H1 (cell line): ENCODE measurements around the gene IQGAP1. TPM values are rescaled to one million over a fixed set of nuclear protein-coding genes. Genes with fewer than 3 reads are reported as not detected.

Source experiments
- CTCF ChIA-PET: fragments of 300-600 bp; sonication (Branson Sonifier 250); formaldehyde crosslinking; loops from one replicate; lab custom pipeline; 2021; ENCODE audit not compliant: partially characterized antibody; lab: Charles Lee
- POLR2A ChIA-PET: fragments of 300-600 bp; sonication (Branson Sonifier 250); formaldehyde crosslinking; loops from one replicate; lab custom pipeline; 2021; ENCODE audit warnings: inconsistent platforms; ENCODE audit not compliant: partially characterized antibody; lab: Charles Lee
- DNase-seq, 2 experiments: peaks; one replicate each; pipeline versions ENCODE4 v3.0.0 to v3.0.0-alpha.2; 2010 to 2022; ENCODE audit warnings: low spot score in 2 of 2, low read depth in 1 of 2, mixed read lengths in 1 of 2
- FAIRE-seq: peaks from 2 replicates; lab custom pipeline; 2011; peaks lifted over from hg19 to GRCh38; lab: Jason Lieb, UNC
- H2AFZ ChIP-seq: 2 replicates; pipeline ENCODE4 v1.8.1; 2012; ENCODE audit warnings: low read length, inconsistent platforms
- H2AK5ac ChIP-seq: 2 replicates; pipeline ENCODE4 v1.6.1; 2013; ENCODE audit warnings: low read depth, low read length
- H2BK120ac ChIP-seq: replicated peaks from 2 replicates; pipeline ENCODE3; 2013; ENCODE audit warnings: low read depth, low read length, inconsistent platforms
- H2BK12ac ChIP-seq: 2 replicates; pipeline ENCODE4 v1.6.1; 2013; ENCODE audit warnings: low read depth, low read length
- H2BK15ac ChIP-seq: 2 replicates; pipeline ENCODE4 v1.6.1; 2013; ENCODE audit warnings: low read length
- H2BK20ac ChIP-seq: 2 replicates; pipeline ENCODE4 v1.6.1; 2013; ENCODE audit warnings: low read length
- H2BK5ac ChIP-seq: 2 replicates; pipeline ENCODE4 v1.6.1; 2013; ENCODE audit warnings: low read depth, low read length
- H3K14ac ChIP-seq: 2 replicates; pipeline ENCODE4 v1.6.1; 2013; ENCODE audit warnings: inconsistent platforms; ENCODE audit not compliant: insufficient read length
- H3K18ac ChIP-seq: 2 replicates; pipeline ENCODE4 v1.6.1; 2013; ENCODE audit warnings: low read length; ENCODE audit errors: extremely low read depth
- H3K23ac ChIP-seq: 2 replicates; pipeline ENCODE4 v1.6.1; 2013; ENCODE audit warnings: inconsistent platforms; ENCODE audit not compliant: insufficient read length
- H3K23me2 ChIP-seq: 2 replicates; pipeline ENCODE4 v1.6.1; 2013; ENCODE audit warnings: low read depth, low read length
- H3K27ac ChIP-seq: 2 replicates; pipeline ENCODE4 v1.6.1; 2011; ENCODE audit warnings: low read depth, low read length, inconsistent platforms
- H3K27me3 ChIP-seq, 4 experiments: replicated peaks in 1 of 4; 1 replicate in 1 of 4; 2 replicates in 3 of 4; pipeline versions ENCODE4 v1.6.1 to v1.8.1; 2011 to 2013; ENCODE audit warnings: low read length in 3 of 4, mild to moderate bottlenecking in 3 of 4, inconsistent platforms in 2 of 4, mixed read lengths in 2 of 4, moderate library complexity in 1 of 4; ENCODE audit not compliant: control insufficient read depth in 3 of 4, insufficient read depth in 3 of 4; ENCODE audit errors: extremely low read depth in 1 of 4
- H3K36me3 ChIP-seq, 4 experiments: 2 replicates each; pipeline versions ENCODE4 v1.6.1 to v1.8.1; 2011 to 2013; ENCODE audit warnings: mild to moderate bottlenecking in 4 of 4, low read length in 3 of 4, moderate library complexity in 2 of 4, control low read depth in 1 of 4, inconsistent platforms in 1 of 4; ENCODE audit not compliant: insufficient read depth in 4 of 4, control insufficient read depth in 2 of 4
- H3K4ac ChIP-seq: replicated peaks from 2 replicates; pipeline ENCODE3; 2013; ENCODE audit warnings: low read length, low read depth, mixed read lengths, inconsistent platforms; ENCODE audit not compliant: insufficient read length
- H3K4me1 ChIP-seq, 4 experiments: replicated peaks in 1 of 4; 1 replicate in 1 of 4; 2 replicates in 3 of 4; pipeline versions ENCODE4 v1.6.1 to v1.8.1; 2011 to 2013; ENCODE audit warnings: low read length in 3 of 4, inconsistent platforms in 2 of 4, mixed read lengths in 1 of 4; ENCODE audit not compliant: insufficient read depth in 4 of 4, control insufficient read depth in 3 of 4
- H3K4me2 ChIP-seq, 2 experiments: 2 replicates each; pipeline versions ENCODE4 v1.6.1 to v1.8.1; 2011 to 2013; ENCODE audit warnings: low read depth in 2 of 2, low read length in 2 of 2, control low read depth in 1 of 2, inconsistent platforms in 1 of 2, mild to moderate bottlenecking in 1 of 2; ENCODE audit not compliant: insufficient read depth in 1 of 2
- H3K4me3 ChIP-seq, 4 experiments: fragments of 200-600, 300-600 bp in 1 of 4; sonication (generic), shearing (Covaris generic), sonication (Bioruptor Twin) in 1 of 4; 2 replicates each; pipeline versions ENCODE4 v1.5.1 to v1.8.1; 2011 to 2016; ENCODE audit warnings: low read length in 4 of 4, low read depth in 3 of 4, control low read depth in 2 of 4, inconsistent platforms in 2 of 4, mild to moderate bottlenecking in 2 of 4, mixed read lengths in 1 of 4, moderate library complexity in 1 of 4; ENCODE audit not compliant: insufficient read depth in 2 of 4; ENCODE audit errors: extremely low read depth in 1 of 4
- H3K56ac ChIP-seq: replicated peaks from 2 replicates; pipeline ENCODE3; 2013; ENCODE audit warnings: low read depth, mild to moderate bottlenecking, mixed read lengths, low read length, inconsistent platforms; ENCODE audit not compliant: insufficient read length
- H3K79me1 ChIP-seq: 2 replicates; pipeline ENCODE4 v1.6.1; 2013; ENCODE audit warnings: low read depth, low read length, control low read depth
- H3K79me2 ChIP-seq, 2 experiments: 2 replicates each; pipeline versions ENCODE4 v1.6.1 to v1.8.1; 2012 to 2013; ENCODE audit warnings: low read length in 2 of 2, mild to moderate bottlenecking in 2 of 2, inconsistent platforms in 1 of 2; ENCODE audit not compliant: insufficient read depth in 2 of 2, control insufficient read depth in 1 of 2
- H3K9ac ChIP-seq, 4 experiments: replicated peaks in 1 of 4; 1 replicate in 1 of 4; 2 replicates in 3 of 4; pipeline versions ENCODE4 v1.6.1 to v1.8.1; 2011 to 2013; ENCODE audit warnings: low read depth in 3 of 4, low read length in 3 of 4, control low read depth in 2 of 4, mild to moderate bottlenecking in 2 of 4, moderate library complexity in 2 of 4, inconsistent platforms in 1 of 4; ENCODE audit errors: extremely low read depth in 1 of 4
- H3K9me3 ChIP-seq, 2 experiments: 2 replicates each; pipeline versions ENCODE4 v1.6.1 to v1.8.1; 2012 to 2013; ENCODE audit warnings: mild to moderate bottlenecking in 2 of 2, moderate library complexity in 2 of 2, control low read depth in 1 of 2, inconsistent platforms in 1 of 2, low read depth in 1 of 2, low read length in 1 of 2, mixed read lengths in 1 of 2; ENCODE audit not compliant: insufficient read depth in 2 of 2
- H4K20me1 ChIP-seq, 2 experiments: replicated peaks in 1 of 2; 2 replicates each; pipeline versions ENCODE3 to v1.8.1; 2011 to 2013; ENCODE audit warnings: inconsistent platforms in 2 of 2, low read length in 2 of 2, mild to moderate bottlenecking in 1 of 2; ENCODE audit not compliant: insufficient read depth in 2 of 2, control insufficient read depth in 1 of 2
- H4K5ac ChIP-seq: 2 replicates; pipeline ENCODE4 v1.6.1; 2013; ENCODE audit warnings: low read length, low read depth, mixed read lengths, inconsistent platforms; ENCODE audit not compliant: insufficient read length
- H4K8ac ChIP-seq: 2 replicates; pipeline ENCODE4 v1.8.0; 2013; ENCODE audit warnings: mild to moderate bottlenecking, moderate library complexity, low read length, inconsistent platforms; ENCODE audit not compliant: insufficient read depth; ENCODE audit errors: extremely low read depth
- H4K91ac ChIP-seq: replicated peaks from 2 replicates; pipeline ENCODE3; 2013; ENCODE audit warnings: low read length, mixed read lengths, inconsistent platforms; ENCODE audit not compliant: insufficient read length
- ASH2L ChIP-seq: fragments of 200-600, 300-600 bp; sonication (generic); IDR thresholded peaks from one replicate; pipeline ENCODE4 v1.7.1; 2017; ENCODE audit warnings: low read length
- CBX5 ChIP-seq: fragments of 300-800, 300-1000 bp; sonication (generic); IDR thresholded peaks from 2 replicates; pipeline ENCODE4 v1.7.1; 2016; ENCODE audit warnings: antibody characterized with exemption, low read length, low read depth
- CREB1 ChIP-seq: IDR thresholded peaks from 2 replicates; pipeline ENCODE4 v1.6.1; 2012; ENCODE audit warnings: inconsistent platforms
- CTBP2 ChIP-seq: IDR thresholded peaks from 2 replicates; pipeline ENCODE4 v1.7.0; 2011; ENCODE audit warnings: borderline replicate concordance, mild to moderate bottlenecking, moderate library complexity, mixed read lengths, low read length; ENCODE audit not compliant: insufficient read depth, insufficient read length
- EP300 ChIP-seq, 2 experiments: IDR thresholded peaks; 1 replicate in 1 of 2; 2 replicates in 1 of 2; pipeline ENCODE4 v1.6.1; 2011 to 2012; ENCODE audit warnings: low read depth in 2 of 2, low read length in 2 of 2, mild to moderate bottlenecking in 2 of 2, borderline replicate concordance in 1 of 2, inconsistent platforms in 1 of 2, moderate library complexity in 1 of 2
- NANOG ChIP-seq: IDR thresholded peaks from 2 replicates; pipeline ENCODE4 v1.6.1; 2011; ENCODE audit warnings: low read length, low read depth, mild to moderate bottlenecking, inconsistent platforms; ENCODE audit not compliant: insufficient read depth, poor library complexity, severe bottlenecking
- NRF1 ChIP-seq: IDR thresholded peaks from 2 replicates; pipeline ENCODE4 v1.6.1; 2011; ENCODE audit warnings: mild to moderate bottlenecking, low read depth, low read length, improper control_type of control experiment
- PHF8 ChIP-seq: fragments of 200-600 bp; sonication (generic); conservative IDR thresholded peaks from 2 replicates; pipeline ENCODE4 v1.7.1; 2012; ENCODE audit warnings: low read depth, mild to moderate bottlenecking, inconsistent platforms, low read length, moderate library complexity
- RAD21 ChIP-seq, 2 experiments: IDR thresholded peaks in 1 of 2; conservative IDR thresholded peaks in 1 of 2; 2 replicates each; pipeline ENCODE4 v1.6.1; 2011; ENCODE audit warnings: low read depth in 2 of 2, low read length in 2 of 2, improper control_type of control experiment in 1 of 2, inconsistent platforms in 1 of 2, mild to moderate bottlenecking in 1 of 2, moderate library complexity in 1 of 2
- SAP30 ChIP-seq: fragments of 300-600 bp; sonication (generic); IDR thresholded peaks from 2 replicates; pipeline ENCODE4 v1.7.1; 2012; ENCODE audit warnings: low read length, moderate library complexity, mild to moderate bottlenecking, inconsistent platforms; ENCODE audit not compliant: insufficient read depth, insufficient replicate concordance
- SIRT6 ChIP-seq: IDR thresholded peaks from one replicate; pipeline ENCODE4 v1.7.1; 2012; ENCODE audit warnings: low read length, inconsistent platforms
- SP2 ChIP-seq: IDR thresholded peaks from 2 replicates; pipeline ENCODE4 v1.6.1; 2012; ENCODE audit warnings: mild to moderate bottlenecking, low read length, inconsistent platforms
- SP4 ChIP-seq: IDR thresholded peaks from 2 replicates; pipeline ENCODE4 v1.6.1; 2012; ENCODE audit warnings: low read length, inconsistent platforms
- WGBS, 2 experiments: shearing (Covaris generic) in 1 of 2; methylation state at CpG; one replicate each; pipeline versions ENCODE4 v1.1.6 to v1.1.7; 2013 to 2015; ENCODE audit warnings: low lambda C conversion rate in 2 of 2, mixed read lengths in 2 of 2, inconsistent platforms in 1 of 2, low coverage in 1 of 2, missing lambda C conversion rate in 1 of 2; ENCODE audit not compliant: insufficient replicate concordance in 2 of 2, insufficient coverage in 1 of 2, insufficient read length in 1 of 2; ENCODE audit errors: extremely low coverage in 1 of 2, missing lambda C conversion rate in 1 of 2; 5-methylcytosine and 5-hydroxymethylcytosine counted together
- polyA plus RNA-seq, 7 experiments: library from polyadenylated mRNA; depleted of rRNA in 3 of 7; stranded (reverse) in 5 of 7; unstranded in 2 of 7; fragments of >200 nt in 5 of 7; fragments of 200-250 nt in 2 of 7; gene quantifications; 1 replicate in 5 of 7; 2 replicates in 1 of 7; 4 replicates in 1 of 7; pipeline versions ENCODE4 v1.2.1 to v1.2.3, GENCODE V29; 2011 to 2013; ENCODE audit warnings: missing spikeins in 2 of 7, mixed read lengths in 2 of 7
- total RNA-seq: library from RNA; stranded (reverse); fragmentation: NEBNext Ultra II Directional; extraction: Animal tissue kit (Norgen Biotek cat#: 25700); gene quantifications from 2 replicates; pipeline ENCODE4 v1.2.1, GENCODE V29; 2021

IQGAP1 gene
- total and polyA plus RNA-seq, 2 of the 8 experiments (the other 6 are each of a cell fraction or from before 2014, with no cell fraction given) = 56.0 to 138 TPM

- DNase-seq = no peak
- no peak overlapping the region for H3K9ac ChIP-seq
- no peaks in the 10 kb centered on the region; a peak in 1 of 4 replicates for H3K9me3 ChIP-seq
- WGBS, 2 experiments = 92% methylated on average over 4 of the region's 4 CpGs; no CpG with 5 or more reads in 1 of the 2 experiments
- H4K8ac ChIP-seq = no peak overlapping the region; the same call in 1 of the 2 replicates
- no peak overlapping the region for H2AFZ ChIP-seq
- H2BK15ac ChIP-seq = no peak overlapping the region
- H4K20me1 ChIP-seq = no peaks in the 10 kb centered on the region
- H3K27ac ChIP-seq = no peak overlapping the region
- H3K4ac ChIP-seq = no peak overlapping the region
- peaks cover 0 to 5% (median 1%) of the 10 kb centered on the region in 4 experiments; a peak in 2 of 7 replicates for H3K4me1 ChIP-seq
- POLR2A ChIA-PET = no interaction called here
- no peaks in the 10 kb centered on the region for H3K79me1 ChIP-seq
- CTCF ChIA-PET = interaction anchor here (0.9 to 5.2 kb wide), 9 partner anchors 9 to 130 kb away, joined by 3 to 19 read pairs (median 5); no protein-coding TSS in a partner anchor
- no peak overlapping the region for H2AK5ac ChIP-seq
- FAIRE-seq = no peak
- H2BK5ac ChIP-seq = no peak overlapping the region
- no peak overlapping the region for H2BK20ac ChIP-seq
- no peak overlapping the region for H3K23ac ChIP-seq
- no peak overlapping the region for H2BK12ac ChIP-seq
- H3K56ac ChIP-seq = no peak overlapping the region
- H3K4me2 ChIP-seq = no peak overlapping the region
- no peaks in the 10 kb centered on the region for H3K79me2 ChIP-seq
- no peak overlapping the region for H3K18ac ChIP-seq
- no peaks in the 10 kb centered on the region for H3K27me3 ChIP-seq
- H3K14ac ChIP-seq = no peak overlapping the region
- no peak overlapping the region for H4K5ac ChIP-seq
- TF ChIP-seq ASH2L (no peak), CTBP2 (no peak), CBX5 (no peak), EP300 (IDR thresholded peaks at IDR 0.05; ENCODE audit: borderline replicate concordance in 1 of 2, low read depth in 2 of 2, low read length in 2 of 2) (no peak), RAD21 (IDR thresholded peaks at IDR 0.05 in 1 of 2, conservative IDR thresholded peaks at IDR 0.05 in 1 of 2; ENCODE audit: low read depth in 2 of 2, low read length in 2 of 2) (no peak), SP2 (no peak), SP4 (no peak), SAP30 (no peak), PHF8 (no peak), CREB1 (no peak), NANOG (no peak), SIRT6 (no peak), NRF1 (no peak)
- no peak overlapping the region for H4K91ac ChIP-seq
- H2BK120ac ChIP-seq = no peak overlapping the region
- H3K36me3 ChIP-seq = peaks cover 3 to 47% (median 20%) of the 10 kb centered on the region in 4 experiments; a peak in 7 of 8 replicates
- H3K4me3 ChIP-seq = no peak overlapping the region
- H3K23me2 ChIP-seq = no peaks in the 10 kb centered on the region; the same call in 1 of the 2 replicates
Observed at GRCh38 chr15:90449206-90449735, 61.2 kb downstream of the IQGAP1 start.
